ENCODE data around the gene DPP7.

- TF ChIP-seq POLR2AphosphoS5 (IDR thresholded peaks at IDR 0.05; ENCODE audit: insufficient read depth in 1 of 2, low read depth in 1 of 2): no peak
- TF ChIP-seq, protein P1, sequence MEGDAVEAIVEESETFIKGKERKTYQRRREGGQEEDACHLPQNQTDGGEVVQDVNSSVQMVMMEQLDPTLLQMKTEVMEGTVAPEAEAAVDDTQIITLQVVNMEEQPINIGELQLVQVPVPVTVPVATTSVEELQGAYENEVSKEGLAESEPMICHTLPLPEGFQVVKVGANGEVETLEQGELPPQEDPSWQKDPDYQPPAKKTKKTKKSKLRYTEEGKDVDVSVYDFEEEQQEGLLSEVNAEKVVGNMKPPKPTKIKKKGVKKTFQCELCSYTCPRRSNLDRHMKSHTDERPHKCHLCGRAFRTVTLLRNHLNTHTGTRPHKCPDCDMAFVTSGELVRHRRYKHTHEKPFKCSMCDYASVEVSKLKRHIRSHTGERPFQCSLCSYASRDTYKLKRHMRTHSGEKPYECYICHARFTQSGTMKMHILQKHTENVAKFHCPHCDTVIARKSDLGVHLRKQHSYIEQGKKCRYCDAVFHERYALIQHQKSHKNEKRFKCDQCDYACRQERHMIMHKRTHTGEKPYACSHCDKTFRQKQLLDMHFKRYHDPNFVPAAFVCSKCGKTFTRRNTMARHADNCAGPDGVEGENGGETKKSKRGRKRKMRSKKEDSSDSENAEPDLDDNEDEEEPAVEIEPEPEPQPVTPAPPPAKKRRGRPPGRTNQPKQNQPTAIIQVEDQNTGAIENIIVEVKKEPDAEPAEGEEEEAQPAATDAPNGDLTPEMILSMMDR (IDR thresholded peaks at IDR 0.05): no peak
These were observed 35.7 kb downstream of the DPP7 start for GRCh38 chr9:137078701-137079400.

All from vagina (tissue), 2 donors.